K562 (cell line): ENCODE results near the gene ICE2. TPM values are rescaled to one million over a fixed set of nuclear protein-coding genes. Genes with fewer than 3 reads are reported as not detected.

ENCODE experiments used
- MEF2A ChIP-seq: IDR thresholded peaks from 2 replicates; pipeline ENCODE4 v1.6.1; 2011; ENCODE audit warnings: low read depth, mild to moderate bottlenecking, low read length, moderate library complexity; ENCODE audit not compliant: control insufficient read depth
- SP1 ChIP-seq: sonication (generic); formaldehyde crosslinking; IDR thresholded peaks from 2 replicates; pipeline ENCODE4 v1.8.1; 2022; ENCODE audit warnings: mild to moderate bottlenecking, missing genetic modification reagents
- polyA plus RNA-seq, 8 experiments: library from polyadenylated mRNA; depleted of rRNA in 4 of 8; stranded (reverse) in 5 of 8; unstranded in 3 of 8; fragments of >200 nt; fragmentation: Nextera tagmentation in 2 of 8; fragmentation: Illumina TruSeq in 1 of 8; extraction: Ambion mirVana in 2 of 8; extraction: Trizol in 1 of 8; gene quantifications; 2 replicates each; pipeline versions ENCODE4 v1.2.1 to v1.2.3, GENCODE V29; 2011 to 2014; ENCODE audit warnings: inconsistent platforms in 1 of 8, missing spikeins in 1 of 8
- total RNA-seq, 7 experiments: library from RNA; depleted of rRNA in 6 of 7; stranded (reverse); fragments of >200 nt in 6 of 7; fragmentation: Illumina TruSeq in 2 of 7; extraction: Trizol in 2 of 7; gene quantifications; 2 replicates each; pipeline versions ENCODE4 v1.2.1 to v1.2.3, GENCODE V29; 2011 to 2021; ENCODE audit warnings: low replicate concordance in 1 of 7
- TF ChIP-seq, protein P1 (sequence below): fragments of 450-650 bp; IDR thresholded peaks from 2 replicates; pipeline ENCODE4 v1.6.1; 2017; ENCODE audit warnings: antibody characterized with exemption
- TF ChIP-seq, protein P2 (sequence below): fragments of 250-450 bp; sonication (Bioruptor Pico); IDR thresholded peaks from 2 replicates; pipeline ENCODE4 v1.5.0; 2020; ENCODE audit warnings: mild to moderate bottlenecking
- TF ChIP-seq, protein P3 (sequence below): IDR thresholded peaks from 2 replicates; pipeline ENCODE4 v1.6.1; 2011; ENCODE audit warnings: borderline replicate concordance, low read depth, mild to moderate bottlenecking, moderate library complexity, low read length; ENCODE audit not compliant: insufficient read depth, poor library complexity, severe bottlenecking
- TF ChIP-seq, protein P4 (sequence below): sonication (generic); formaldehyde crosslinking; IDR thresholded peaks from 2 replicates; pipeline ENCODE4 v1.8.1; 2023; ENCODE audit warnings: mild to moderate bottlenecking, missing genetic modification reagents
- TF ChIP-seq, protein P5 (sequence below): fragments of 450-650 bp; IDR thresholded peaks from 2 replicates; pipeline ENCODE4 v1.6.1; 2016; ENCODE audit warnings: low read depth, mild to moderate bottlenecking, moderate library complexity
- TF ChIP-seq, protein P6 (sequence below), 2 experiments: fragments of 450-650 bp; formaldehyde crosslinking in 1 of 2; IDR thresholded peaks; 2 replicates each; pipeline versions ENCODE4 v1.4.0 to v1.6.1; 2014 to 2020; ENCODE audit warnings: mild to moderate bottlenecking in 2 of 2, borderline replicate concordance in 1 of 2, low read depth in 1 of 2

ICE2 gene
- total and polyA plus RNA-seq, 9 of the 15 experiments (the other 6 are each of a cell fraction or from before 2014, with no cell fraction given), result 21.8 to 87.9 (median 58.1) TPM

DNA sequence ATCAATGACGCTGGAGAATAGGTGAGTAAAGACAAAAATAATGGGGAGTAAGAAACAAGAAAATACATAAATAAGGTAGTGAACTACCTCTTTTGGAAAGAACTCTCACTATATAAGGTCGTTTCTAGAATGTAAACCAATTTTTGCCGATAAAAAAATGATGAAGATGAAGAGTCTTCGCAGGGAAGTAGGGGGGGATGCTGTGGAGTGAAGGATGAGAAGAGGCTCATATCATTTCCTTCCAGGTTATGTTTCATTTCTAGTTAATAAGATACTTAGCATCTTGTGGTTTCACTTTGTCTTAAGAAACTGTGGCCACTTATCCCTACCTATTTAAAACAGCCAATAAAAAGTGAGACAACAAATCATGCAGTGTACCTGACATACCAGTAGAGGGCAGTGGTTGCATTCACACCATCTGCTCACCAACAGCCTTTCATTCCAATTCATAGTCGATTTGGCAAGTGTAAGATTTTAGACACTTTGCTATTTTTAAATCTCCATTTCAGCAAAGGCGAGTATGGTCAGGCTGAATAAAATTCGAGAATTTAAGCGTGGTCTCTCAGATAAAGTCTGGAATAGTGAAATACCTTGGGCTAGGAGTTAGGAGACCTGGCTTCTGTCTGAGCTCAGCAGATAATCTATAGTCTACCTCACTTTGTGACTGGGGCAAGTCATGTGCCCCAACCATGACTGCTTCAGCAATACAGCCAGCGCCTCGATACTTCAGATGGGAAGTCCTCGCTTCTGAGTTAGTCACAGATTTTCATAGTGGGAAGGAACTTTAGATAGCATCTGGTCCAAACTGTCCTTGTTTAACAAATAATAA is 28.9 kb upstream of the ICE2 start (continued):
- TF ChIP-seq, protein P1, sequence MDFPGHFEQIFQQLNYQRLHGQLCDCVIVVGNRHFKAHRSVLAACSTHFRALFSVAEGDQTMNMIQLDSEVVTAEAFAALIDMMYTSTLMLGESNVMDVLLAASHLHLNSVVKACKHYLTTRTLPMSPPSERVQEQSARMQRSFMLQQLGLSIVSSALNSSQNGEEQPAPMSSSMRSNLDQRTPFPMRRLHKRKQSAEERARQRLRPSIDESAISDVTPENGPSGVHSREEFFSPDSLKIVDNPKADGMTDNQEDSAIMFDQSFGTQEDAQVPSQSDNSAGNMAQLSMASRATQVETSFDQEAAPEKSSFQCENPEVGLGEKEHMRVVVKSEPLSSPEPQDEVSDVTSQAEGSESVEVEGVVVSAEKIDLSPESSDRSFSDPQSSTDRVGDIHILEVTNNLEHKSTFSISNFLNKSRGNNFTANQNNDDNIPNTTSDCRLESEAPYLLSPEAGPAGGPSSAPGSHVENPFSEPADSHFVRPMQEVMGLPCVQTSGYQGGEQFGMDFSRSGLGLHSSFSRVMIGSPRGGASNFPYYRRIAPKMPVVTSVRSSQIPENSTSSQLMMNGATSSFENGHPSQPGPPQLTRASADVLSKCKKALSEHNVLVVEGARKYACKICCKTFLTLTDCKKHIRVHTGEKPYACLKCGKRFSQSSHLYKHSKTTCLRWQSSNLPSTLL, result no peak
- no peak for TF ChIP-seq MEF2A
- TF ChIP-seq, protein P2, sequence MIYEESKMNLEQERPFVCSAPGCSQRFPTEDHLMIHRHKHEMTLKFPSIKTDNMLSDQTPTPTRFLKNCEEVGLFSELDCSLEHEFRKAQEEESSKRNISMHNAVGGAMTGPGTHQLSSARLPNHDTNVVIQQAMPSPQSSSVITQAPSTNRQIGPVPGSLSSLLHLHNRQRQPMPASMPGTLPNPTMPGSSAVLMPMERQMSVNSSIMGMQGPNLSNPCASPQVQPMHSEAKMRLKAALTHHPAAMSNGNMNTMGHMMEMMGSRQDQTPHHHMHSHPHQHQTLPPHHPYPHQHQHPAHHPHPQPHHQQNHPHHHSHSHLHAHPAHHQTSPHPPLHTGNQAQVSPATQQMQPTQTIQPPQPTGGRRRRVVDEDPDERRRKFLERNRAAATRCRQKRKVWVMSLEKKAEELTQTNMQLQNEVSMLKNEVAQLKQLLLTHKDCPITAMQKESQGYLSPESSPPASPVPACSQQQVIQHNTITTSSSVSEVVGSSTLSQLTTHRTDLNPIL, result no peak
- TF ChIP-seq, protein P3, sequence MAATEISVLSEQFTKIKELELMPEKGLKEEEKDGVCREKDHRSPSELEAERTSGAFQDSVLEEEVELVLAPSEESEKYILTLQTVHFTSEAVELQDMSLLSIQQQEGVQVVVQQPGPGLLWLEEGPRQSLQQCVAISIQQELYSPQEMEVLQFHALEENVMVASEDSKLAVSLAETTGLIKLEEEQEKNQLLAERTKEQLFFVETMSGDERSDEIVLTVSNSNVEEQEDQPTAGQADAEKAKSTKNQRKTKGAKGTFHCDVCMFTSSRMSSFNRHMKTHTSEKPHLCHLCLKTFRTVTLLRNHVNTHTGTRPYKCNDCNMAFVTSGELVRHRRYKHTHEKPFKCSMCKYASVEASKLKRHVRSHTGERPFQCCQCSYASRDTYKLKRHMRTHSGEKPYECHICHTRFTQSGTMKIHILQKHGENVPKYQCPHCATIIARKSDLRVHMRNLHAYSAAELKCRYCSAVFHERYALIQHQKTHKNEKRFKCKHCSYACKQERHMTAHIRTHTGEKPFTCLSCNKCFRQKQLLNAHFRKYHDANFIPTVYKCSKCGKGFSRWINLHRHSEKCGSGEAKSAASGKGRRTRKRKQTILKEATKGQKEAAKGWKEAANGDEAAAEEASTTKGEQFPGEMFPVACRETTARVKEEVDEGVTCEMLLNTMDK, result peak; percentile 26
- TF ChIP-seq, protein P4, sequence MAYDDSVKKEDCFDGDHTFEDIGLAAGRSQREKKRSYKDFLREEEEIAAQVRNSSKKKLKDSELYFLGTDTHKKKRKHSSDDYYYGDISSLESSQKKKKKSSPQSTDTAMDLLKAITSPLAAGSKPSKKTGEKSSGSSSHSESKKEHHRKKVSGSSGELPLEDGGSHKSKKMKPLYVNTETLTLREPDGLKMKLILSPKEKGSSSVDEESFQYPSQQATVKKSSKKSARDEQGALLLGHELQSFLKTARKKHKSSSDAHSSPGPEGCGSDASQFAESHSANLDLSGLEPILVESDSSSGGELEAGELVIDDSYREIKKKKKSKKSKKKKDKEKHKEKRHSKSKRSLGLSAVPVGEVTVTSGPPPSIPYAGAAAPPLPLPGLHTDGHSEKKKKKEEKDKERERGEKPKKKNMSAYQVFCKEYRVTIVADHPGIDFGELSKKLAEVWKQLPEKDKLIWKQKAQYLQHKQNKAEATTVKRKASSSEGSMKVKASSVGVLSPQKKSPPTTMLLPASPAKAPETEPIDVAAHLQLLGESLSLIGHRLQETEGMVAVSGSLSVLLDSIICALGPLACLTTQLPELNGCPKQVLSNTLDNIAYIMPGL (CRISPR knock-in tag), result no peak
- TF ChIP-seq, protein P5, sequence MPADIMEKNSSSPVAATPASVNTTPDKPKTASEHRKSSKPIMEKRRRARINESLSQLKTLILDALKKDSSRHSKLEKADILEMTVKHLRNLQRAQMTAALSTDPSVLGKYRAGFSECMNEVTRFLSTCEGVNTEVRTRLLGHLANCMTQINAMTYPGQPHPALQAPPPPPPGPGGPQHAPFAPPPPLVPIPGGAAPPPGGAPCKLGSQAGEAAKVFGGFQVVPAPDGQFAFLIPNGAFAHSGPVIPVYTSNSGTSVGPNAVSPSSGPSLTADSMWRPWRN, result no peak
- TF ChIP-seq, protein P6, sequence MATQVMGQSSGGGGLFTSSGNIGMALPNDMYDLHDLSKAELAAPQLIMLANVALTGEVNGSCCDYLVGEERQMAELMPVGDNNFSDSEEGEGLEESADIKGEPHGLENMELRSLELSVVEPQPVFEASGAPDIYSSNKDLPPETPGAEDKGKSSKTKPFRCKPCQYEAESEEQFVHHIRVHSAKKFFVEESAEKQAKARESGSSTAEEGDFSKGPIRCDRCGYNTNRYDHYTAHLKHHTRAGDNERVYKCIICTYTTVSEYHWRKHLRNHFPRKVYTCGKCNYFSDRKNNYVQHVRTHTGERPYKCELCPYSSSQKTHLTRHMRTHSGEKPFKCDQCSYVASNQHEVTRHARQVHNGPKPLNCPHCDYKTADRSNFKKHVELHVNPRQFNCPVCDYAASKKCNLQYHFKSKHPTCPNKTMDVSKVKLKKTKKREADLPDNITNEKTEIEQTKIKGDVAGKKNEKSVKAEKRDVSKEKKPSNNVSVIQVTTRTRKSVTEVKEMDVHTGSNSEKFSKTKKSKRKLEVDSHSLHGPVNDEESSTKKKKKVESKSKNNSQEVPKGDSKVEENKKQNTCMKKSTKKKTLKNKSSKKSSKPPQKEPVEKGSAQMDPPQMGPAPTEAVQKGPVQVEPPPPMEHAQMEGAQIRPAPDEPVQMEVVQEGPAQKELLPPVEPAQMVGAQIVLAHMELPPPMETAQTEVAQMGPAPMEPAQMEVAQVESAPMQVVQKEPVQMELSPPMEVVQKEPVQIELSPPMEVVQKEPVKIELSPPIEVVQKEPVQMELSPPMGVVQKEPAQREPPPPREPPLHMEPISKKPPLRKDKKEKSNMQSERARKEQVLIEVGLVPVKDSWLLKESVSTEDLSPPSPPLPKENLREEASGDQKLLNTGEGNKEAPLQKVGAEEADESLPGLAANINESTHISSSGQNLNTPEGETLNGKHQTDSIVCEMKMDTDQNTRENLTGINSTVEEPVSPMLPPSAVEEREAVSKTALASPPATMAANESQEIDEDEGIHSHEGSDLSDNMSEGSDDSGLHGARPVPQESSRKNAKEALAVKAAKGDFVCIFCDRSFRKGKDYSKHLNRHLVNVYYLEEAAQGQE (IDR thresholded peaks at IDR 0.05; ENCODE audit: borderline replicate concordance), result peak; percentile 30; the same call in 1 of the 2 replicates
- TF ChIP-seq, protein P6 (CRISPR knock-in tag; IDR thresholded peaks at IDR 0.05; ENCODE audit: low read depth), result no peak
- no peak for TF ChIP-seq SP1 (CRISPR knock-in tag)
